GM23248 (cell line): Measurements from ENCODE around the gene LZTS2.

Experiments used
- EZH2 ChIP-seq: fragments of 200-600 bp; sonication (generic); IDR thresholded peaks from 2 replicates; pipeline ENCODE4 v1.6.1; 2018; ENCODE audit warnings: antibody characterized with exemption, mild to moderate bottlenecking; ENCODE audit not compliant: insufficient read depth, poor library complexity, severe bottlenecking
- EZH2phosphoT487 ChIP-seq: fragments of 200-600 bp; sonication (generic); IDR thresholded peaks from 2 replicates; pipeline ENCODE4 v1.6.1; 2018; ENCODE audit warnings: antibody characterized with exemption, moderate library complexity, mild to moderate bottlenecking, low read depth; ENCODE audit not compliant: insufficient read depth

DNA sequence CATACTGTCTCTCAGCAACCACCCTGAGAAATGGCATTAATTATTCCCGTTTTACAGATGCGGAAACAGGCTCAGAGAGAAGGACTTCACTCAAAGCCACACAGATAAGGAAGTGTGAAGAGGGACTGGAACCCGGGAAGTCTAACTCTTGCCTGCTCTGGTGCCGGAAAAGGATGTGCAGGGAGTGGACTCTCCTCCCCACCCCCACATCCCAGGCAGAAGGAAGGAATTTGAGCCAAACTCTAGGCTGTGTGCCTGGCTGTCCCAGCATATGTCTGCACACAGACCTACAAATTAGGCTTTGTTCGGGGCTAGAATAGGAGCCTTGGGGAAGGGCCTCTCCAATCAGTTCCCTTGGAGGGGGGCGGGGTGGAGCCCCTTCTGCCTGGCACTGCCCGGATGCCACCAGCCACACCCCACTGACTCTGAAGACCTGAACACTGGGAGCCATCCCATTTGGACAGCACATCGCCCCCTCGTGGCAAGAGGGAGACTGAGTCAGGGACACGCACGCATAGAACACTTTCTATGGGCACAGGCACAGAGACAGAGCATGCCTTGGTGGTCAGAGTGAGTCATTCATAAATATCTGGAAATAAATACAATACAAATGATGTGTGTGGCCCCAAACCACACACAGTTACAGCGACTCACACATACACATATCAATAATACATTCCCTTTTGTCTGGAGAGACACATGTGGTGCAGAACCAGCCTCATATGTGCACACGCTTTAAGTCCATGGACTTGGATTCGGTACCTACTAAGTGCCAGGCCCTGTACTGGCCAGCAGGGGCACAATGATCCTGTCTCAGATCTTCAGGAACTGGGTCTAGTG is 13.1 kb downstream of the LZTS2 start:
- TF ChIP-seq EZH2 (no peak), EZH2phosphoT487 (no peak)
